Gastrocnemius medialis (tissue), 4 donors: ENCODE data around the gene AMIGO1. TPM values are rescaled to one million over a fixed set of nuclear protein-coding genes. Genes with fewer than 3 reads are reported as not detected.

Experiments
- ATAC-seq, 2 donors: fragments of 150-250 bp; one replicate each; pipeline ENCODE4 v1.9.1; 2016
- DNase-seq, 2 donors: peaks; one replicate each; pipeline ENCODE4 v3.0.0-alpha.2; 2019
- H3K27ac ChIP-seq, 4 donors: fragments of 200-600 bp; sonication (generic); 1 replicate in 1 of 4; 2 replicates in 3 of 4; pipeline ENCODE4 v1.5.1; 2016 to 2018; ENCODE audit warnings: mild to moderate bottlenecking in 2 of 4, moderate library complexity in 1 of 4
- H3K27me3 ChIP-seq, 3 donors: fragments of 200-600 bp; sonication (generic) in 2 of 3; 1 replicate in 1 of 3; 2 replicates in 2 of 3; pipeline versions ENCODE4 v1.5.1 to v1.6.0; 2016 to 2019; ENCODE audit warnings: mild to moderate bottlenecking in 1 of 3, moderate library complexity in 1 of 3
- H3K36me3 ChIP-seq, 2 donors: fragments of 200-600 bp; sonication (generic) in 1 of 2; one replicate each; pipeline ENCODE4 v1.5.1; 2017 to 2018
- H3K4me1 ChIP-seq, 2 donors: fragments of 200-600 bp; sonication (generic) in 1 of 2; one replicate each; pipeline ENCODE4 v1.5.1; 2016 to 2017; ENCODE audit warnings: mild to moderate bottlenecking in 2 of 2
- H3K4me3 ChIP-seq, 4 donors: fragments of 200-600 bp; sonication (generic) in 3 of 4; 1 replicate in 1 of 4; 2 replicates in 3 of 4; pipeline ENCODE4 v1.5.1; 2016 to 2019; ENCODE audit warnings: mild to moderate bottlenecking in 2 of 4
- H3K9me3 ChIP-seq, 3 donors: fragments of 200-600 bp; sonication (generic) in 2 of 3; 1 replicate in 1 of 3; 2 replicates in 2 of 3; pipeline ENCODE4 v1.5.1; 2016 to 2019
- CTCF ChIP-seq, 5 experiments: fragments of 450-650 bp in 3 of 5; fragments of 200-600 bp in 2 of 5; sonication (generic) in 2 of 5; IDR thresholded peaks in 4 of 5; conservative IDR thresholded peaks in 1 of 5; 1 replicate in 4 of 5; 2 replicates in 1 of 5; pipeline ENCODE4 v1.5.1; 2016 to 2019; ENCODE audit warnings: antibody characterized with exemption in 5 of 5, mild to moderate bottlenecking in 3 of 5, moderate library complexity in 3 of 5
- POLR2A ChIP-seq, 2 donors: fragments of 450-650 bp; IDR thresholded peaks; one replicate each; pipeline ENCODE4 v1.6.1; 2017; ENCODE audit warnings: antibody characterized with exemption in 2 of 2, mild to moderate bottlenecking in 2 of 2, moderate library complexity in 2 of 2
- in situ Hi-C, 4 donors: fragments of 200-750 bp; cut with MboI; loops; one replicate each; pipeline versions ENCODE4 v1.15.0 to v1.8.0; 2017; ENCODE audit warnings: low sequenced_read_pairs in 4 of 4
- intact Hi-C: fragments of 100-400 bp; cut with DNase I; formaldehyde crosslinking; loops from one replicate; pipeline ENCODE4 v1.15.1; 2023; ENCODE audit warnings: low total_unique reads
- total RNA-seq, 4 donors: library from RNA; depleted of rRNA; stranded (reverse); fragments of >200 nt; gene quantifications; one replicate each; pipeline versions ENCODE4 v1.1.0 to v1.2.3, GENCODE V29; 2016

Gene AMIGO1
- total RNA-seq, 4 donors from 2014 or later = 8.6 to 20.9 (median 15.1) TPM

- intact Hi-C loops (no loop called here), in situ Hi-C loops (loop anchor here in 2 of 4 donors (10.0 to 25.0 kb wide), 2 partner anchors 248 to 261 kb away; partner anchors contain the start of gene PSRC1 (in 1 of the 2))
- H3K4me1 ChIP-seq = peaks cover 55 to 61% of the 10 kb centered on the region in 2 donors
- DNase-seq (no peak), ATAC-seq (peak; percentile 3 to 28)
- H3K4me3 ChIP-seq = peak overlapping the region in 2 of 4 donors; percentile 14 to 22
- peak overlapping the region; percentile 82 to 95 (median 90) for H3K27ac ChIP-seq
- H3K36me3 ChIP-seq = no peaks in the 10 kb centered on the region
- TF ChIP-seq POLR2A (IDR thresholded peaks at IDR 0.05) = no peak
- no peak for TF ChIP-seq CTCF (IDR thresholded peaks at IDR 0.05 in 4 of 5, conservative IDR thresholded peaks at IDR 0.05 in 1 of 5)
- no peaks in the 10 kb centered on the region for H3K9me3 ChIP-seq
- no peaks in the 10 kb centered on the region for H3K27me3 ChIP-seq
Observed at GRCh38 chr1:109535481-109535880, 26.0 kb upstream of the AMIGO1 start.

- ATAC-seq (no peak), DNase-seq (no peak)
- TF ChIP-seq POLR2A (IDR thresholded peaks at IDR 0.05) = no peak
- no peak for TF ChIP-seq CTCF (IDR thresholded peaks at IDR 0.05 in 4 of 5, conservative IDR thresholded peaks at IDR 0.05 in 1 of 5)
- Histone ChIP-seq H3K27me3 (no peaks in the 10 kb centered on the region), H3K36me3 (no peaks in the 10 kb centered on the region), H3K4me3 (no peak overlapping the region), H3K4me1 (peaks cover 61 to 72% of the 10 kb centered on the region in 2 donors), H3K9me3 (no peaks in the 10 kb centered on the region), H3K27ac (peak overlapping the region; percentile 82 to 95 (median 90))
- in situ Hi-C loops = loop anchor here (5.0 to 25.0 kb wide), 4 partner anchors 37 to 260 kb away; partner anchors contain the start of genes CYB561D1 (in 2 of the 4) and PSRC1 (in 1 of the 4)
- intact Hi-C loops = loop anchor here (5.0 kb wide), 3 partner anchors 107 to 322 kb away; partner anchors contain the start of genes PSMA5 and SARS1
Observed at GRCh38 chr1:109534307-109534858, 24.9 kb upstream of the AMIGO1 start.

GRCh38 chr1:109532365-109533136 lies 23.0 kb upstream of the AMIGO1 start:
- ATAC-seq (peak; percentile 51 to 60), DNase-seq (peak; percentile 69 to 81)
- Histone ChIP-seq H3K4me1 (peaks cover 62 to 70% of the 10 kb centered on the region in 2 donors), H3K4me3 (peak overlapping the region in 3 of 4 donors; percentile 18 to 37 (median 34)), H3K27me3 (no peaks in the 10 kb centered on the region), H3K27ac (peak overlapping the region; percentile 79 to 95 (median 90)), H3K36me3 (no peaks in the 10 kb centered on the region), H3K9me3 (no peaks in the 10 kb centered on the region)
- intact Hi-C loops = loop anchor here (1.0 to 5.0 kb wide), 6 partner anchors 34 to 320 kb away; partner anchors contain the start of genes PSMA5 and SARS1
- in situ Hi-C loops = loop anchor here (5.0 to 25.0 kb wide), 4 partner anchors 35 to 258 kb away; partner anchors contain the start of genes CYB561D1 (in 2 of the 4) and PSRC1 (in 1 of the 4)
- TF ChIP-seq POLR2A (IDR thresholded peaks at IDR 0.05) (no peak), CTCF (IDR thresholded peaks at IDR 0.05 in 4 of 5, conservative IDR thresholded peaks at IDR 0.05 in 1 of 5) (peak; percentile 96 to 99 (median 98))

GRCh38 chr1:109531826-109532364 lies 22.4 kb upstream of the AMIGO1 start:
- TF ChIP-seq CTCF (IDR thresholded peaks at IDR 0.05 in 4 of 5, conservative IDR thresholded peaks at IDR 0.05 in 1 of 5) (no peak), POLR2A (IDR thresholded peaks at IDR 0.05) (no peak)
- H3K4me1 ChIP-seq = peaks cover 62 to 64% of the 10 kb centered on the region in 2 donors
- DNase-seq = no peak
- H3K27ac ChIP-seq = peak overlapping the region; percentile 79 to 95 (median 90)
- intact Hi-C loops (loop anchor here (1.0 to 5.0 kb wide), 6 partner anchors 34 to 320 kb away; partner anchors contain the start of genes PSMA5 and SARS1), in situ Hi-C loops (loop anchor here (5.0 to 25.0 kb wide), 4 partner anchors 35 to 257 kb away; partner anchors contain the start of genes CYB561D1 (in 2 of the 4) and PSRC1 (in 1 of the 4))
- no peaks in the 10 kb centered on the region for H3K27me3 ChIP-seq
- no peak for ATAC-seq
- H3K4me3 ChIP-seq = peak overlapping the region in 3 of 4 donors; percentile 18 to 37 (median 34)
- no peaks in the 10 kb centered on the region for H3K36me3 ChIP-seq
- H3K9me3 ChIP-seq = no peaks in the 10 kb centered on the region
